DOHH2 (cell line): ENCODE results near the gene C1orf87.

Experiments used
- EZH2phosphoT487 ChIP-seq: fragments of 200-600 bp; sonication (generic); IDR thresholded peaks from 2 replicates; pipeline ENCODE4 v1.6.1; 2017; ENCODE audit warnings: borderline replicate concordance, mild to moderate bottlenecking, antibody characterized with exemption, low read length, moderate library complexity, mixed read lengths
- TF ChIP-seq, protein P1 (sequence below): fragments of 200-600 bp; sonication (generic); IDR thresholded peaks from one replicate; pipeline ENCODE4 v1.5.1; 2014; ENCODE audit warnings: antibody characterized with exemption, mild to moderate bottlenecking, low read depth, low read length; ENCODE audit not compliant: poor library complexity, severe bottlenecking

DNA sequence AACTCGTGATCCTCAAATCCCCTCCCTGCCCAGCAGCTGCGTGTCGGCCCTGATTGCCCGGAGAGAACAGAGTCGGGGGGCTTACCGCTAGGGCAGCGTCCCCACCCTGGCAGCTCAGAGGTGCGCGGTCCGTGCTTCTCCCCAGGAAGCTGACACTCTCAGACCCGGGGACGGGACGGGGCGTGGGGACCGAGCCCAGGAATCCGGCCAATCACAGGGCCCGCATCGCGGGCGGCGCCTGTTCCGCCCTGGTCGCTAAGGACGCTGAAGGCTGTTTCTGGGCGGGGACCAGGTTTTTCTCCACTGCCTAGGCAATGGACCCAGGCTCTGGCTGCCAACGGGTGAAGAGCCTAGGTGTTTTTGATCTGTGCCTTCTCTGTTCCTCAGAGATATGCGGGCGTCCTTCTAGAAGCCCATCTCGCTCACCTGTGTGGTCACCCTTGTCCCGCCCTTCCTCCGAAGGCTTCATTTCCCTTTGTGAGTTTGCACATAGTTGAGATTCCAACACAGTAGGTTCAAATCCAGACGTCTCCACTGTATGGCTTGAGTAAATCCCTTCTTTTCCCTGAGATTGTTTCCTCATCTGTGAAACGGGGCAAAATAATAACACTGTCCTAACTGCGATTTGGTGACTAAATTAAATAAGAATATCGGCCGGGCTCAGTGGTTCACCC is at the start of gene C1orf87:
- TF ChIP-seq, protein P1, sequence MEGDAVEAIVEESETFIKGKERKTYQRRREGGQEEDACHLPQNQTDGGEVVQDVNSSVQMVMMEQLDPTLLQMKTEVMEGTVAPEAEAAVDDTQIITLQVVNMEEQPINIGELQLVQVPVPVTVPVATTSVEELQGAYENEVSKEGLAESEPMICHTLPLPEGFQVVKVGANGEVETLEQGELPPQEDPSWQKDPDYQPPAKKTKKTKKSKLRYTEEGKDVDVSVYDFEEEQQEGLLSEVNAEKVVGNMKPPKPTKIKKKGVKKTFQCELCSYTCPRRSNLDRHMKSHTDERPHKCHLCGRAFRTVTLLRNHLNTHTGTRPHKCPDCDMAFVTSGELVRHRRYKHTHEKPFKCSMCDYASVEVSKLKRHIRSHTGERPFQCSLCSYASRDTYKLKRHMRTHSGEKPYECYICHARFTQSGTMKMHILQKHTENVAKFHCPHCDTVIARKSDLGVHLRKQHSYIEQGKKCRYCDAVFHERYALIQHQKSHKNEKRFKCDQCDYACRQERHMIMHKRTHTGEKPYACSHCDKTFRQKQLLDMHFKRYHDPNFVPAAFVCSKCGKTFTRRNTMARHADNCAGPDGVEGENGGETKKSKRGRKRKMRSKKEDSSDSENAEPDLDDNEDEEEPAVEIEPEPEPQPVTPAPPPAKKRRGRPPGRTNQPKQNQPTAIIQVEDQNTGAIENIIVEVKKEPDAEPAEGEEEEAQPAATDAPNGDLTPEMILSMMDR, result no peak
- TF ChIP-seq EZH2phosphoT487, result no peak
